Renal pelvis (tissue), 4 donors: Measurements from ENCODE around the gene CDK6. TPM values are rescaled to one million over a fixed set of nuclear protein-coding genes. Genes with fewer than 3 reads are reported as not detected.

Experiments used
- DNase-seq: peaks from one replicate; pipeline ENCODE4 v3.0.0-alpha.2; 2013
- polyA plus RNA-seq, 3 donors: library from polyadenylated mRNA; unstranded; fragments of 120-200 nt; gene quantifications; one replicate each; pipeline ENCODE4 v1.2.1, GENCODE V29; 2013; ENCODE audit not compliant: insufficient read length in 3 of 3

CDK6 gene
- polyA plus RNA-seq, 3 donors, result 40.0 to 41.7 (median 40.3) TPM

GRCh38 chr7:92685136-92686042 lies 151.0 kb downstream of the CDK6 start:
- DNase-seq, result no peak

- no peak for DNase-seq
These were observed 152.1 kb downstream of the CDK6 start for GRCh38 chr7:92684274-92684673.

- peak; percentile 23 for DNase-seq
These were observed 153.4 kb downstream of the CDK6 start for GRCh38 chr7:92682903-92683539.

GRCh38 chr7:92682330-92682729 lies 154.0 kb downstream of the CDK6 start:
- DNase-seq, result peak; percentile 26

GRCh38 chr7:92681633-92682032 lies 154.7 kb downstream of the CDK6 start:
- no peak for DNase-seq

GRCh38 chr7:92680442-92680841 lies 155.9 kb downstream of the CDK6 start:
- DNase-seq, result no peak

GRCh38 chr7:92678291-92678920 lies 158.0 kb downstream of the CDK6 start:
- DNase-seq, result no peak

GRCh38 chr7:92674379-92674778 lies 162.0 kb downstream of the CDK6 start:
- no peak for DNase-seq

GRCh38 chr7:92671505-92672169 lies 164.7 kb downstream of the CDK6 start:
- DNase-seq, result no peak

GRCh38 chr7:92670204-92670851 lies 166.0 kb downstream of the CDK6 start:
- DNase-seq, result no peak

GRCh38 chr7:92669616-92670165 lies 166.7 kb downstream of the CDK6 start:
- no peak for DNase-seq

- DNase-seq, result no peak
These were observed 167.8 kb downstream of the CDK6 start for GRCh38 chr7:92668564-92668963.

GRCh38 chr7:92667816-92668535 lies 168.4 kb downstream of the CDK6 start:
- DNase-seq, result no peak

- DNase-seq, result no peak
These were observed 170.4 kb downstream of the CDK6 start for GRCh38 chr7:92665926-92666325.

- no peak for DNase-seq
These were observed 174.7 kb downstream of the CDK6 start for GRCh38 chr7:92661651-92662050.

GRCh38 chr7:92658671-92659070 lies 177.7 kb downstream of the CDK6 start:
- DNase-seq, result no peak

GRCh38 chr7:92657391-92657790 lies 179.0 kb downstream of the CDK6 start:
- no peak for DNase-seq

GRCh38 chr7:92656121-92656520 lies 180.3 kb downstream of the CDK6 start:
- no peak for DNase-seq

GRCh38 chr7:92655346-92655884 lies 181.0 kb downstream of the CDK6 start:
- DNase-seq, result no peak

- no peak for DNase-seq
These were observed 183.2 kb downstream of the CDK6 start for GRCh38 chr7:92653136-92653535.
